ENCODE data around the gene GAPVD1. TPM values are rescaled to one million over a fixed set of nuclear protein-coding genes. Genes with fewer than 3 reads are reported as not detected.
"Not testable (repeated sequence)": the region's sequence is repeated elsewhere in the genome, so short reads cannot be mapped to it uniquely, and the experiment has no call there.

The GAPVD1 gene
- 10 to 100 TPM; 15.9 to 28.5 (median 20.7) TPM for polyA plus RNA-seq (ENCODE audit: insufficient read length in 10 of 10)
- long read RNA-seq, donor 1 = 0 reads
- long read RNA-seq, donor 2 = 0 reads
- long read RNA-seq, donor 3 = 0 reads
- long read RNA-seq, donor 4 = 0 reads
- long read RNA-seq, donor 5, partial matches to known transcripts = 0 of 2 reads
- long read RNA-seq, donor 5, other reads (novel, unspliced or antisense) = 0 of 2 reads
- long read RNA-seq, donor 6, partial matches to known transcripts = 7 of 8 reads
- long read RNA-seq, donor 6, other reads (novel, unspliced or antisense) = 0 of 8 reads
- long read RNA-seq, donor 7, partial matches to known transcripts = 7 of 7 reads
- long read RNA-seq, donor 7, other reads (novel, unspliced or antisense) = 0 of 7 reads
- long read RNA-seq, donor 8 = 0 reads
- long read RNA-seq, donor 9 = 0 reads

GRCh38 chr9:125261501-125262293, at the start of gene GAPVD1:
Gene GAPVD1, plus strand, starts transcription at chr9:125261826. Its CDS starts 37,096 bp downstream, at chr9:125298922.
- DNase-seq = peak; percentile 91 to 97 (median 97)

- DNase-seq = no peak
These were observed 47.4 kb upstream of the GAPVD1 start for GRCh38 chr9:125214186-125214585.

GRCh38 chr9:125218621-125219020, 43.0 kb upstream of the GAPVD1 start:
- no peak for DNase-seq

- DNase-seq = not testable (repeated sequence)
These were observed 36.8 kb upstream of the GAPVD1 start for GRCh38 chr9:125224858-125225257.

- no peak for DNase-seq
These were observed 33.9 kb upstream of the GAPVD1 start for GRCh38 chr9:125227761-125228160.

- peak in 1 of 3 donors; percentile 92 for DNase-seq
These were observed 27.9 kb upstream of the GAPVD1 start for GRCh38 chr9:125233678-125234077.

GRCh38 chr9:125234099-125234498, 27.5 kb upstream of the GAPVD1 start:
- DNase-seq = not testable (repeated sequence)

- no peak for DNase-seq
These were observed 25.7 kb upstream of the GAPVD1 start for GRCh38 chr9:125235804-125236519.

GRCh38 chr9:125236520-125237159, 25.0 kb upstream of the GAPVD1 start:
- DNase-seq = not testable (repeated sequence)

GRCh38 chr9:125238127-125238914, 23.3 kb upstream of the GAPVD1 start:
- DNase-seq = no peak

- no peak for DNase-seq
These were observed 22.6 kb upstream of the GAPVD1 start for GRCh38 chr9:125238915-125239446.

- no peak for DNase-seq
These were observed 21.7 kb upstream of the GAPVD1 start for GRCh38 chr9:125239631-125240597.

- peak in 1 of 3 donors; percentile 47 for DNase-seq
These were observed 21.0 kb upstream of the GAPVD1 start for GRCh38 chr9:125240649-125240999.

GRCh38 chr9:125241000-125241862, 20.4 kb upstream of the GAPVD1 start, which contains the start of gene HSPA5:
Gene HSPA5, minus strand, starts transcription at chr9:125241343. Its CDS starts 217 bp downstream, at chr9:125241126.
- peak; percentile 99 to 100 (median 100) for DNase-seq

- no peak for DNase-seq
These were observed 19.5 kb upstream of the GAPVD1 start for GRCh38 chr9:125241863-125242739.

- no peak for DNase-seq
These were observed 17.8 kb upstream of the GAPVD1 start for GRCh38 chr9:125243792-125244260.

- DNase-seq = no peak
These were observed 15.4 kb upstream of the GAPVD1 start for GRCh38 chr9:125246261-125246667.

Measured in muscle of back (tissue), 13 donors.